ENCODE data around the gene ANXA6. TPM values are rescaled to one million over a fixed set of nuclear protein-coding genes. Genes with fewer than 3 reads are reported as not detected.

Gene ANXA6
- total RNA-seq, 4 donors from 2014 or later: 267 to 470 (median 382) TPM

GRCh38 chr5:151080613-151081430 lies 76.8 kb downstream of the ANXA6 start, which contains the start of gene TNIP1:
TSS of gene TNIP1 (minus strand) at chr5:151081034. CDS start at chr5:151065095, 15,939 bp downstream.
- no peak for TF ChIP-seq CTCF (IDR thresholded peaks at IDR 0.05; ENCODE audit: low read depth)

GRCh38 chr5:151079838-151080612 lies 77.6 kb downstream of the ANXA6 start:
- TF ChIP-seq CTCF (IDR thresholded peaks at IDR 0.05; ENCODE audit: low read depth): no peak

GRCh38 chr5:151078490-151079262 lies 78.9 kb downstream of the ANXA6 start:
- TF ChIP-seq CTCF (IDR thresholded peaks at IDR 0.05; ENCODE audit: low read depth): no peak

GRCh38 chr5:151077967-151078366 lies 79.6 kb downstream of the ANXA6 start:
- TF ChIP-seq CTCF (IDR thresholded peaks at IDR 0.05; ENCODE audit: low read depth): no peak

- TF ChIP-seq CTCF (IDR thresholded peaks at IDR 0.05; ENCODE audit: low read depth): no peak
Measured at GRCh38 chr5:151077419-151077818, 80.2 kb downstream of the ANXA6 start.

GRCh38 chr5:151076616-151077015 lies 81.0 kb downstream of the ANXA6 start:
- TF ChIP-seq CTCF (IDR thresholded peaks at IDR 0.05; ENCODE audit: low read depth): no peak

Measured in subcutaneous adipose tissue (tissue), 4 donors.